Measurements from ENCODE around the gene FBXL7.

FBXL7 gene

GRCh38 chr5:15638296-15638695, 138.3 kb downstream of the FBXL7 start:
- H3K4ac ChIP-seq (ENCODE audit: low read depth, low read length): no peak overlapping the region
- no peak overlapping the region for H4K91ac ChIP-seq (ENCODE audit: low read depth, low read length)
- no peak for DNase-seq
- no peak overlapping the region for H2BK120ac ChIP-seq (ENCODE audit: insufficient read depth, low read length, poor library complexity)
- no peak overlapping the region for H2AFZ ChIP-seq (ENCODE audit: insufficient read depth, low read length, poor library complexity)
- H3K79me2 ChIP-seq (ENCODE audit: control insufficient read depth, insufficient read depth, low read length, poor library complexity): no peaks in the 10 kb centered on the region
- H2BK5ac ChIP-seq (ENCODE audit: low read depth, low read length, poor library complexity): no peak overlapping the region
- no peaks in the 10 kb centered on the region for H3K9me3 ChIP-seq (ENCODE audit: insufficient read depth, low read depth, low read length)
- H3K9ac ChIP-seq (ENCODE audit: low read length): no peak overlapping the region
- no peak overlapping the region for H3K23ac ChIP-seq (ENCODE audit: low read length)
- no peak overlapping the region for H2BK12ac ChIP-seq (ENCODE audit: low read length)
- H3K79me1 ChIP-seq (ENCODE audit: low read length): no peaks in the 10 kb centered on the region
- no peak overlapping the region for H3K18ac ChIP-seq (ENCODE audit: low read length)
- no peak overlapping the region for H4K8ac ChIP-seq (ENCODE audit: low read depth, low read length)
- H3K27ac ChIP-seq (ENCODE audit: low read depth, low read length): no peak overlapping the region
- H3K14ac ChIP-seq (ENCODE audit: low read length): no peak overlapping the region
- no peak overlapping the region for H3K4me2 ChIP-seq (ENCODE audit: low read length)
- no peak overlapping the region for H3K4me3 ChIP-seq (ENCODE audit: low read depth, low read length)
- H3K27me3 ChIP-seq (ENCODE audit: insufficient read depth, low read length): no peaks in the 10 kb centered on the region
- no peak overlapping the region for H2AK5ac ChIP-seq (ENCODE audit: low read length)
- WGBS (ENCODE audit: extremely low coverage, insufficient coverage, insufficient read length): no CpG with 5 or more reads among the region's 6 CpGs
- H4K12ac ChIP-seq (ENCODE audit: low read depth, low read length): no peak overlapping the region
- H3K4me1 ChIP-seq (ENCODE audit: control insufficient read depth in 1 of 2, insufficient read depth in 2 of 2, low read length in 2 of 2): no peaks in the 10 kb centered on the region
- H3K36me3 ChIP-seq (ENCODE audit: control insufficient read depth in 1 of 2, insufficient read depth in 2 of 2, low read length in 2 of 2): no peaks in the 10 kb centered on the region

- WGBS (ENCODE audit: extremely low coverage, insufficient coverage, insufficient read length): no CpG with 5 or more reads among the region's 2 CpGs
- H2AFZ ChIP-seq (ENCODE audit: insufficient read depth, low read length, poor library complexity): no peak overlapping the region
- no peaks in the 10 kb centered on the region for H3K4me1 ChIP-seq (ENCODE audit: control insufficient read depth in 1 of 2, insufficient read depth in 2 of 2, low read length in 2 of 2)
- H2BK5ac ChIP-seq (ENCODE audit: low read depth, low read length, poor library complexity): no peak overlapping the region
- H2AK5ac ChIP-seq (ENCODE audit: low read length): no peak overlapping the region
- no peaks in the 10 kb centered on the region for H3K36me3 ChIP-seq (ENCODE audit: control insufficient read depth in 1 of 2, insufficient read depth in 2 of 2, low read length in 2 of 2)
- no peaks in the 10 kb centered on the region for H3K9me3 ChIP-seq (ENCODE audit: insufficient read depth, low read depth, low read length)
- no peak overlapping the region for H4K8ac ChIP-seq (ENCODE audit: low read depth, low read length)
- no peak overlapping the region for H3K27ac ChIP-seq (ENCODE audit: low read depth, low read length)
- no peaks in the 10 kb centered on the region for H3K79me2 ChIP-seq (ENCODE audit: control insufficient read depth, insufficient read depth, low read length, poor library complexity)
- H3K4me3 ChIP-seq (ENCODE audit: low read depth, low read length): no peak overlapping the region
- H3K4ac ChIP-seq (ENCODE audit: low read depth, low read length): no peak overlapping the region
- H4K12ac ChIP-seq (ENCODE audit: low read depth, low read length): no peak overlapping the region
- DNase-seq: no peak
- H3K4me2 ChIP-seq (ENCODE audit: low read length): no peak overlapping the region
- H3K27me3 ChIP-seq (ENCODE audit: insufficient read depth, low read length): no peaks in the 10 kb centered on the region
- H2BK120ac ChIP-seq (ENCODE audit: insufficient read depth, low read length, poor library complexity): no peak overlapping the region
- H2BK12ac ChIP-seq (ENCODE audit: low read length): no peak overlapping the region
- H4K91ac ChIP-seq (ENCODE audit: low read depth, low read length): no peak overlapping the region
- no peak overlapping the region for H3K18ac ChIP-seq (ENCODE audit: low read length)
- no peaks in the 10 kb centered on the region for H3K79me1 ChIP-seq (ENCODE audit: low read length)
- H3K23ac ChIP-seq (ENCODE audit: low read length): no peak overlapping the region
- no peak overlapping the region for H3K9ac ChIP-seq (ENCODE audit: low read length)
- H3K14ac ChIP-seq (ENCODE audit: low read length): no peak overlapping the region
These were observed 139.3 kb downstream of the FBXL7 start for GRCh38 chr5:15639288-15639687.

GRCh38 chr5:15640116-15640515, 140.1 kb downstream of the FBXL7 start:
- Histone ChIP-seq H3K4ac (ENCODE audit: low read depth, low read length) (no peak overlapping the region), H3K27me3 (ENCODE audit: insufficient read depth, low read length) (no peaks in the 10 kb centered on the region), H4K91ac (ENCODE audit: low read depth, low read length) (no peak overlapping the region), H3K14ac (ENCODE audit: low read length) (no peak overlapping the region), H3K4me2 (ENCODE audit: low read length) (no peak overlapping the region), H2BK5ac (ENCODE audit: low read depth, low read length, poor library complexity) (no peak overlapping the region), H2BK12ac (ENCODE audit: low read length) (no peak overlapping the region), H3K4me1 (ENCODE audit: control insufficient read depth in 1 of 2, insufficient read depth in 2 of 2, low read length in 2 of 2) (peaks cover 0 to 1% of the 10 kb centered on the region in 2 experiments), H4K12ac (ENCODE audit: low read depth, low read length) (no peak overlapping the region), H2AFZ (ENCODE audit: insufficient read depth, low read length, poor library complexity) (no peak overlapping the region), H4K8ac (ENCODE audit: low read depth, low read length) (no peak overlapping the region), H3K79me2 (ENCODE audit: control insufficient read depth, insufficient read depth, low read length, poor library complexity) (no peaks in the 10 kb centered on the region), H3K36me3 (ENCODE audit: control insufficient read depth in 1 of 2, insufficient read depth in 2 of 2, low read length in 2 of 2) (no peaks in the 10 kb centered on the region), H3K27ac (ENCODE audit: low read depth, low read length) (no peak overlapping the region), H3K18ac (ENCODE audit: low read length) (no peak overlapping the region), H3K9ac (ENCODE audit: low read length) (no peak overlapping the region), H2AK5ac (ENCODE audit: low read length) (no peak overlapping the region), H3K79me1 (ENCODE audit: low read length) (no peaks in the 10 kb centered on the region), H3K9me3 (ENCODE audit: insufficient read depth, low read depth, low read length) (no peaks in the 10 kb centered on the region), H2BK120ac (ENCODE audit: insufficient read depth, low read length, poor library complexity) (no peak overlapping the region), H3K23ac (ENCODE audit: low read length) (no peak overlapping the region), H3K4me3 (ENCODE audit: low read depth, low read length) (no peak overlapping the region)
- no peak for DNase-seq
- WGBS (ENCODE audit: extremely low coverage, insufficient coverage, insufficient read length): no CpG with 5 or more reads among the region's 5 CpGs

GRCh38 chr5:15643731-15644130, 143.8 kb downstream of the FBXL7 start:
- no peak overlapping the region for H3K9ac ChIP-seq (ENCODE audit: low read length)
- no peak overlapping the region for H4K12ac ChIP-seq (ENCODE audit: low read depth, low read length)
- H3K36me3 ChIP-seq (ENCODE audit: control insufficient read depth in 1 of 2, insufficient read depth in 2 of 2, low read length in 2 of 2): no peaks in the 10 kb centered on the region
- no peaks in the 10 kb centered on the region for H3K79me2 ChIP-seq (ENCODE audit: control insufficient read depth, insufficient read depth, low read length, poor library complexity)
- no peak overlapping the region for H3K18ac ChIP-seq (ENCODE audit: low read length)
- no peaks in the 10 kb centered on the region for H3K9me3 ChIP-seq (ENCODE audit: insufficient read depth, low read depth, low read length)
- H3K4me2 ChIP-seq (ENCODE audit: low read length): no peak overlapping the region
- no peak overlapping the region for H3K4ac ChIP-seq (ENCODE audit: low read depth, low read length)
- H2BK12ac ChIP-seq (ENCODE audit: low read length): no peak overlapping the region
- H3K27ac ChIP-seq (ENCODE audit: low read depth, low read length): no peak overlapping the region
- H2BK5ac ChIP-seq (ENCODE audit: low read depth, low read length, poor library complexity): no peak overlapping the region
- H3K23ac ChIP-seq (ENCODE audit: low read length): no peak overlapping the region
- H3K4me1 ChIP-seq (ENCODE audit: control insufficient read depth in 1 of 2, insufficient read depth in 2 of 2, low read length in 2 of 2): peaks cover 0 to 4% of the 10 kb centered on the region in 2 experiments
- no peak overlapping the region for H4K8ac ChIP-seq (ENCODE audit: low read depth, low read length)
- no peaks in the 10 kb centered on the region for H3K27me3 ChIP-seq (ENCODE audit: insufficient read depth, low read length)
- H3K79me1 ChIP-seq (ENCODE audit: low read length): no peaks in the 10 kb centered on the region
- H2AK5ac ChIP-seq (ENCODE audit: low read length): no peak overlapping the region
- H2AFZ ChIP-seq (ENCODE audit: insufficient read depth, low read length, poor library complexity): no peak overlapping the region
- H3K4me3 ChIP-seq (ENCODE audit: low read depth, low read length): no peak overlapping the region
- no peak overlapping the region for H2BK120ac ChIP-seq (ENCODE audit: insufficient read depth, low read length, poor library complexity)
- H4K91ac ChIP-seq (ENCODE audit: low read depth, low read length): no peak overlapping the region
- DNase-seq: no peak
- H3K14ac ChIP-seq (ENCODE audit: low read length): no peak overlapping the region
- no CpG with 5 or more reads among the region's 3 CpGs for WGBS (ENCODE audit: extremely low coverage, insufficient coverage, insufficient read length)
